HepG2 (cell line): ENCODE measurements around the gene SVIP. TPM values are rescaled to one million over a fixed set of nuclear protein-coding genes. Genes with fewer than 3 reads are reported as not detected.
A peak's percentile ranks its signal among the peaks of the same experiment; 100 is the strongest.

Experiments used
- ATAC-seq: fragments of 200-7000 bp; cut with Tn5 transposase; 3 replicates; pipeline ENCODE4 v1.9.1; 2020; ENCODE audit warnings: mild to moderate bottlenecking, moderate library complexity
- BruUV-seq: library from RNA; stranded (reverse); fragments of 400-500 nt; replicated peaks from 2 replicates; lab custom pipeline; 2021; lab: Mats Ljungman, UMichigan
- CTCF ChIA-PET: fragments of 300-600 bp; formaldehyde crosslinking; extraction: SDS; loops from one replicate; lab custom pipeline; 2021; ENCODE audit warnings: low total read pairs, inconsistent platforms, low intra/inter-chr PET ratio; lab: Yijun Ruan, JAX
- POLR2A ChIA-PET: fragments of 350-600 bp; sonication (Branson Sonifier 250); formaldehyde crosslinking; loops from one replicate; lab custom pipeline; 2020; ENCODE audit warnings: antibody characterized with exemption, inconsistent platforms; lab: Yijun Ruan, JAX
- DNase-seq: peaks from one replicate; pipeline ENCODE4 v3.0.0-alpha.2; 2015; ENCODE audit warnings: low spot score
- FAIRE-seq: peaks from 3 replicates; lab custom pipeline; 2011; peaks lifted over from hg19 to GRCh38; lab: Jason Lieb, UNC
- H2AFZ ChIP-seq: one replicate; pipeline ENCODE4 v1.6.1; 2011; ENCODE audit warnings: low read length, inconsistent platforms
- H3K27ac ChIP-seq: fragments of 300-600 bp; 3 replicates; pipeline ENCODE4 v1.8.0; 2011; ENCODE audit warnings: mixed run types, mild to moderate bottlenecking, mixed read lengths, low read length, inconsistent platforms; ENCODE audit not compliant: insufficient read depth; ENCODE audit errors: extremely low read length
- H3K27me3 ChIP-seq, 2 experiments: fragments of 200-600 bp in 1 of 2; 2 replicates in 1 of 2; 3 replicates in 1 of 2; pipeline versions ENCODE4 v1.6.0 to v1.8.0; 2011; ENCODE audit warnings: low read length in 2 of 2, mild to moderate bottlenecking in 2 of 2, moderate library complexity in 2 of 2, inconsistent platforms in 1 of 2; ENCODE audit not compliant: insufficient read depth in 2 of 2, control insufficient read depth in 1 of 2
- H3K36me3 ChIP-seq, 2 experiments: fragments of 200-600 bp in 1 of 2; replicated peaks in 1 of 2; 2 replicates in 1 of 2; 3 replicates in 1 of 2; pipeline versions ENCODE4 v1.5.1 to v1.8.0; 2011; ENCODE audit warnings: low read length in 2 of 2, inconsistent platforms in 1 of 2; ENCODE audit not compliant: insufficient read depth in 2 of 2, control insufficient read depth in 1 of 2
- H3K4me1 ChIP-seq: 2 replicates; pipeline ENCODE4 v1.5.1; 2012; ENCODE audit warnings: low read length, inconsistent platforms; ENCODE audit not compliant: insufficient read depth
- H3K4me2 ChIP-seq: 2 replicates; pipeline ENCODE4 v1.6.0; 2011; ENCODE audit warnings: low read depth, low read length, inconsistent platforms
- H3K4me3 ChIP-seq, 3 experiments: fragments of 200-600 bp in 1 of 3; sonication (generic), shearing (Covaris generic) in 1 of 3; replicated peaks in 1 of 3; 2 replicates each; pipeline ENCODE4 v1.5.1; 2011 to 2016; ENCODE audit warnings: low read length in 3 of 3, inconsistent platforms in 2 of 3, low read depth in 2 of 3, mild to moderate bottlenecking in 2 of 3, control low read depth in 1 of 3, mixed read lengths in 1 of 3; ENCODE audit not compliant: insufficient read depth in 1 of 3
- H3K79me2 ChIP-seq: one replicate; pipeline ENCODE4 v1.6.1; 2011; ENCODE audit warnings: low read length, inconsistent platforms; ENCODE audit not compliant: insufficient read depth
- H3K9ac ChIP-seq: 2 replicates; pipeline ENCODE4 v1.6.0; 2011; ENCODE audit warnings: mild to moderate bottlenecking, low read depth, low read length, inconsistent platforms; ENCODE audit not compliant: insufficient read depth
- H3K9me3 ChIP-seq: 2 replicates; pipeline ENCODE4 v1.5.1; 2012; ENCODE audit warnings: mild to moderate bottlenecking, low read length
- H4K20me1 ChIP-seq: 2 replicates; pipeline ENCODE4 v1.6.0; 2011; ENCODE audit warnings: inconsistent platforms, mild to moderate bottlenecking, low read length, moderate library complexity; ENCODE audit not compliant: insufficient read depth
- CREB1 ChIP-seq, 2 experiments: fragments of 450-650 bp in 1 of 2; IDR thresholded peaks; 2 replicates each; pipeline ENCODE4 v1.6.1; 2016 to 2017; ENCODE audit warnings: control low read depth in 1 of 2, mild to moderate bottlenecking in 1 of 2, missing compliant biosample characterization in 1 of 2, missing genetic modification characterization in 1 of 2
- GFI1 ChIP-seq: sonication (generic); formaldehyde crosslinking; IDR thresholded peaks from 2 replicates; pipeline ENCODE4 v1.5.0; 2020; ENCODE audit warnings: missing genetic modification reagents, mild to moderate bottlenecking, borderline replicate concordance
- ZNF761 ChIP-seq: sonication (generic); formaldehyde crosslinking; conservative IDR thresholded peaks from 2 replicates; pipeline ENCODE4 v1.4.0; 2020; ENCODE audit warnings: mild to moderate bottlenecking, missing genetic modification reagents
- ZNF790 ChIP-seq: sonication (generic); formaldehyde crosslinking; IDR thresholded peaks from 2 replicates; pipeline ENCODE4 v1.8.0; 2022; ENCODE audit warnings: missing genetic modification reagents, mild to moderate bottlenecking, borderline replicate concordance
- WGBS: methylation state at CpG from one replicate; pipeline ENCODE4 v1.1.6; 2017; ENCODE audit warnings: low lambda C conversion rate; 5-methylcytosine and 5-hydroxymethylcytosine counted together
- in situ Hi-C: cut with HindIII; loops from 2 replicates; pipeline ENCODE4 v1.10.0; 2017; ENCODE audit warnings: low pct_unique_long_range_greater_than_20kb; ENCODE audit not compliant: extremely low pct_ligation_motif_present
- intact Hi-C: fragments of 100-400 bp; cut with micrococcal nuclease; formaldehyde crosslinking; loops from one replicate; pipeline ENCODE4 v1.10.0; 2022; ENCODE audit not compliant: unreplicated experiment
- polyA plus RNA-seq, 8 experiments: library from polyadenylated mRNA; depleted of rRNA in 3 of 8; stranded (reverse) in 7 of 8; unstranded in 1 of 8; fragments of >200 nt; fragmentation: Illumina TruSeq in 4 of 8; extraction: Trizol in 4 of 8; gene quantifications; 2 replicates each; pipeline versions ENCODE4 v1.2.1 to v1.2.3, GENCODE V29; 2011 to 2016; ENCODE audit warnings: low read depth in 4 of 8, missing spikeins in 1 of 8, mixed read lengths in 1 of 8; ENCODE audit not compliant: insufficient read depth in 1 of 8
- total RNA-seq, 5 experiments: library from RNA; depleted of rRNA; stranded (reverse); fragments of >200 nt; fragmentation: Illumina TruSeq; extraction: Trizol; gene quantifications; 2 replicates each; pipeline ENCODE4 v1.2.3, GENCODE V29; 2016; ENCODE audit warnings: low read depth in 1 of 5
- TF ChIP-seq, protein P1 (sequence below): sonication (generic); formaldehyde crosslinking; IDR thresholded peaks from 2 replicates; pipeline ENCODE4 v1.9.0; 2021; ENCODE audit warnings: mild to moderate bottlenecking, missing genetic modification reagents
- TF ChIP-seq, protein P2 (sequence below): sonication (generic); formaldehyde crosslinking; IDR thresholded peaks from 2 replicates; pipeline ENCODE4 v1.5.1; 2020; ENCODE audit warnings: mild to moderate bottlenecking, missing genetic modification reagents, borderline replicate concordance
- TF ChIP-seq, protein P3 (sequence below): IDR thresholded peaks from 2 replicates; pipeline ENCODE4 v1.6.1; 2012; ENCODE audit warnings: inconsistent platforms

Gene SVIP
- total and polyA plus RNA-seq, 2 of the 13 experiments (the other 11 are each of a cell fraction or from before 2014, with no cell fraction given) = 6.3 to 27.2 TPM

DNA sequence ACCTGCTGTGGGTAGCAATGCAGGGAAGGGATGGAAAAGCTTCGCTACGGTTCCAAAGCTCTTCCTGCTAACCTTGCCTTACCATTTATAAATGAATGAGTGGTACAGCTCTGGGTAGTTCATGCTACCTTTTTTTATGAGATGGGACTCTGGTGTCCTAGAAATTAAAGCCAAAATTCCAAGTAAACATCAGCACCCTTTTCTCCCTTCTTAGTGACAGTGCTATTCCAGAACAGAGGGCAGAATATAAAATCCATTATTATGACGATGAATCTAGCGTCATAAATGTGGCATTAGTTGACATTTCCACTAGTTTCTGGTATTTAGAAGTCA, 447 bp upstream of the SVIP start:
- in situ Hi-C loops = no loop called here

DNA sequence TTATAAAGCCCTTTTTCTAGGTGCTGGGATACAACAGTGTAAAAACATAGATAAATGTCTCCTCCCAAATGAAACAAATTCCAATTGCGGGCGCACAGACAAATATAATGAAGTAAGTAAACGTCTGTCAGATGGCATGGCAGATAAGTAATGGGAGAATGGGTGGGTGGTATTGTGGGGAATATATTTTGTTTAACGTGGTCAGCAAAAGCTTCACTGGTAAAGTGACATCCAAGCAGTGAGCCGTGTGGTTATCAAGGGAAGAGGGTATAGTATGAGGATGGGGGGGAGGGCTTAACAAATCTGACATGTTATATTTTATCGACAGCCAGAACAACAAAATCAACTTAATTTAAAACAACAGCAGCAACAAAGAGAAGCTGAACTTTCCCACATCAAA, 1.2 kb downstream of the SVIP start:
- TSS peak; percentile 53 for BruUV-seq
- no peak overlapping the region for H3K27ac ChIP-seq
- H2AFZ ChIP-seq = no peak overlapping the region
- ChIA-PET CTCF (no interaction called here), POLR2A (interaction anchor here (1.1 to 2.0 kb wide), 2 partner anchors 19 to 36 kb away, joined by 3 to 8 read pairs; no protein-coding TSS in a partner anchor)
- no peak for DNase-seq
- no peaks in the 10 kb centered on the region for H4K20me1 ChIP-seq
- no peaks in the 10 kb centered on the region; a peak in 1 of 5 replicates for H3K27me3 ChIP-seq
- intact Hi-C loops = loop anchor here (2.0 to 5.0 kb wide), 3 partner anchors 36 to 204 kb away; partner anchors contain the start of gene FANCF
- no peak for ATAC-seq
- TF ChIP-seq, protein P1, sequence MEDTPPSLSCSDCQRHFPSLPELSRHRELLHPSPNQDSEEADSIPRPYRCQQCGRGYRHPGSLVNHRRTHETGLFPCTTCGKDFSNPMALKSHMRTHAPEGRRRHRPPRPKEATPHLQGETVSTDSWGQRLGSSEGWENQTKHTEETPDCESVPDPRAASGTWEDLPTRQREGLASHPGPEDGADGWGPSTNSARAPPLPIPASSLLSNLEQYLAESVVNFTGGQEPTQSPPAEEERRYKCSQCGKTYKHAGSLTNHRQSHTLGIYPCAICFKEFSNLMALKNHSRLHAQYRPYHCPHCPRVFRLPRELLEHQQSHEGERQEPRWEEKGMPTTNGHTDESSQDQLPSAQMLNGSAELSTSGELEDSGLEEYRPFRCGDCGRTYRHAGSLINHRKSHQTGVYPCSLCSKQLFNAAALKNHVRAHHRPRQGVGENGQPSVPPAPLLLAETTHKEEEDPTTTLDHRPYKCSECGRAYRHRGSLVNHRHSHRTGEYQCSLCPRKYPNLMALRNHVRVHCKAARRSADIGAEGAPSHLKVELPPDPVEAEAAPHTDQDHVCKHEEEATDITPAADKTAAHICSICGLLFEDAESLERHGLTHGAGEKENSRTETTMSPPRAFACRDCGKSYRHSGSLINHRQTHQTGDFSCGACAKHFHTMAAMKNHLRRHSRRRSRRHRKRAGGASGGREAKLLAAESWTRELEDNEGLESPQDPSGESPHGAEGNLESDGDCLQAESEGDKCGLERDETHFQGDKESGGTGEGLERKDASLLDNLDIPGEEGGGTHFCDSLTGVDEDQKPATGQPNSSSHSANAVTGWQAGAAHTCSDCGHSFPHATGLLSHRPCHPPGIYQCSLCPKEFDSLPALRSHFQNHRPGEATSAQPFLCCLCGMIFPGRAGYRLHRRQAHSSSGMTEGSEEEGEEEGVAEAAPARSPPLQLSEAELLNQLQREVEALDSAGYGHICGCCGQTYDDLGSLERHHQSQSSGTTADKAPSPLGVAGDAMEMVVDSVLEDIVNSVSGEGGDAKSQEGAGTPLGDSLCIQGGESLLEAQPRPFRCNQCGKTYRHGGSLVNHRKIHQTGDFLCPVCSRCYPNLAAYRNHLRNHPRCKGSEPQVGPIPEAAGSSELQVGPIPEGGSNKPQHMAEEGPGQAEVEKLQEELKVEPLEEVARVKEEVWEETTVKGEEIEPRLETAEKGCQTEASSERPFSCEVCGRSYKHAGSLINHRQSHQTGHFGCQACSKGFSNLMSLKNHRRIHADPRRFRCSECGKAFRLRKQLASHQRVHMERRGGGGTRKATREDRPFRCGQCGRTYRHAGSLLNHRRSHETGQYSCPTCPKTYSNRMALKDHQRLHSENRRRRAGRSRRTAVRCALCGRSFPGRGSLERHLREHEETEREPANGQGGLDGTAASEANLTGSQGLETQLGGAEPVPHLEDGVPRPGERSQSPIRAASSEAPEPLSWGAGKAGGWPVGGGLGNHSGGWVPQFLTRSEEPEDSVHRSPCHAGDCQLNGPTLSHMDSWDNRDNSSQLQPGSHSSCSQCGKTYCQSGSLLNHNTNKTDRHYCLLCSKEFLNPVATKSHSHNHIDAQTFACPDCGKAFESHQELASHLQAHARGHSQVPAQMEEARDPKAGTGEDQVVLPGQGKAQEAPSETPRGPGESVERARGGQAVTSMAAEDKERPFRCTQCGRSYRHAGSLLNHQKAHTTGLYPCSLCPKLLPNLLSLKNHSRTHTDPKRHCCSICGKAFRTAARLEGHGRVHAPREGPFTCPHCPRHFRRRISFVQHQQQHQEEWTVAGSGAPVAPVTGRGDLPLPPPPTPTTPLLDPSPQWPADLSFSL (CRISPR knock-in tag) = no peak
- TF ChIP-seq, protein P2, sequence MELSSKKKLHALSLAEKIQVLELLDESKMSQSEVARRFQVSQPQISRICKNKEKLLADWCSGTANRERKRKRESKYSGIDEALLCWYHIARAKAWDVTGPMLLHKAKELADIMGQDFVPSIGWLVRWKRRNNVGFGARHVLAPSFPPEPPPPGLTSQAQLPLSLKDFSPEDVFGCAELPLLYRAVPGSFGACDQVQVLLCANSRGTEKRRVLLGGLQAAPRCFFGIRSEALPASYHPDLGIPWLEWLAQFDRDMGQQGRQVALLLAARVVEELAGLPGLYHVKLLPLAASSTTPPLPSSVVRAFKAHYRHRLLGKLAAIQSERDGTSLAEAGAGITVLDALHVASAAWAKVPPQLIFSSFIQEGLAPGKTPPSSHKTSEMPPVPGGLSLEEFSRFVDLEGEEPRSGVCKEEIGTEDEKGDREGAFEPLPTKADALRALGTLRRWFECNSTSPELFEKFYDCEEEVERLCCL (CRISPR knock-in tag) = no peak
- peak overlapping the region; percentile 89 for H3K4me2 ChIP-seq
- peak overlapping the region; percentile 78 to 99 (median 82); a peak in 5 of 6 replicates for H3K4me3 ChIP-seq
- no peaks in the 10 kb centered on the region for H3K9me3 ChIP-seq
- WGBS = 22% methylated on average over 6 of the region's 6 CpGs
- in situ Hi-C loops = no loop called here
- no peak for FAIRE-seq
- peaks cover 38% of the 10 kb centered on the region for H3K4me1 ChIP-seq
- H3K79me2 ChIP-seq = peaks cover 2% of the 10 kb centered on the region
- H3K9ac ChIP-seq = peak overlapping the region; percentile 31; the same call in 1 of the 2 replicates
- H3K36me3 ChIP-seq = no peaks in the 10 kb centered on the region

More for the DNA sequence above, 447 bp upstream of the SVIP start:
- no peak for FAIRE-seq
- Histone ChIP-seq H4K20me1 (no peaks in the 10 kb centered on the region), H3K4me1 (peaks cover 44% of the 10 kb centered on the region), H3K27me3 (no peaks in the 10 kb centered on the region; a peak in 1 of 5 replicates), H3K79me2 (peaks cover 2% of the 10 kb centered on the region), H3K36me3 (no peaks in the 10 kb centered on the region), H3K4me3 (peak overlapping the region; percentile 33 to 44 (median 41); a peak in 3 of 6 replicates), H3K9me3 (no peaks in the 10 kb centered on the region), H2AFZ (peak overlapping the region; percentile 64), H3K27ac (no peak overlapping the region), H3K9ac (0 out of 2 replicates have a peak overlapping the region, but pooled peaks have one; percentile 27), H3K4me2 (peak overlapping the region; percentile 64)
- ChIA-PET POLR2A (interaction anchor here (0.7 to 2.0 kb wide), 4 partner anchors 38 to 205 kb away, joined by 3 to 8 read pairs (median 4); partner anchors contain the start of genes FANCF and GAS2), CTCF (no interaction called here)
- TF ChIP-seq ZNF761 (CRISPR knock-in tag) = no peak
- TF ChIP-seq, protein P3, sequence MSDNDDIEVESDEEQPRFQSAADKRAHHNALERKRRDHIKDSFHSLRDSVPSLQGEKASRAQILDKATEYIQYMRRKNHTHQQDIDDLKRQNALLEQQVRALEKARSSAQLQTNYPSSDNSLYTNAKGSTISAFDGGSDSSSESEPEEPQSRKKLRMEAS = no peak
- TF ChIP-seq GFI1 (CRISPR knock-in tag) = no peak
- 0 out of 2 replicates have a peak, but pooled peaks have one; percentile 10 for TF ChIP-seq CREB1 (IDR thresholded peaks at IDR 0.05)
- no peak for TF ChIP-seq CREB1 (CRISPR knock-in tag; IDR thresholded peaks at IDR 0.05)
- TF ChIP-seq ZNF790 = 0 out of 2 replicates have a peak, but pooled peaks have one; percentile 29
- DNase-seq = no peak
- 4% methylated on average over 4 of the region's 4 CpGs for WGBS
- no TSS peak for BruUV-seq
- intact Hi-C loops = loop anchor here (5.0 kb wide), 1 partner anchor 493 kb away; the partner anchor contains the start of gene SLC17A6
- ATAC-seq = no peak
